H9 (cell line): ENCODE measurements around the gene PHACTR1. TPM values are rescaled to one million over a fixed set of nuclear protein-coding genes. Genes with fewer than 3 reads are reported as not detected.

ENCODE experiments used
- DNase-seq: peaks from one replicate; pipeline ENCODE4 v3.0.0-alpha.2; 2017
- H2AFZ ChIP-seq: one replicate; pipeline ENCODE4 v1.6.1; 2013; ENCODE audit warnings: mild to moderate bottlenecking, low read length, control low read depth, moderate library complexity
- H2AK5ac ChIP-seq: 2 replicates; pipeline ENCODE4 v1.6.1; 2013; ENCODE audit warnings: low read length, control low read depth, mixed read lengths; ENCODE audit not compliant: insufficient read length
- H2BK120ac ChIP-seq: one replicate; pipeline ENCODE4 v1.6.1; 2013; ENCODE audit warnings: low read depth, mild to moderate bottlenecking, low read length, control low read depth, inconsistent platforms; ENCODE audit not compliant: poor library complexity, severe bottlenecking
- H2BK12ac ChIP-seq: 2 replicates; pipeline ENCODE4 v1.6.1; 2013; ENCODE audit warnings: low read length, control low read depth, mixed read lengths, low read depth; ENCODE audit not compliant: insufficient read length
- H2BK15ac ChIP-seq: 2 replicates; pipeline ENCODE4 v1.6.1; 2013; ENCODE audit warnings: low read depth, low read length, control low read depth
- H2BK20ac ChIP-seq: one replicate; pipeline ENCODE4 v1.6.1; 2013; ENCODE audit warnings: low read depth, mild to moderate bottlenecking, low read length, control low read depth, inconsistent platforms; ENCODE audit not compliant: poor library complexity, severe bottlenecking
- H2BK5ac ChIP-seq: 2 replicates; pipeline ENCODE4 v1.6.1; 2013; ENCODE audit warnings: low read length, control low read depth, mixed read lengths; ENCODE audit not compliant: insufficient read length
- H3K14ac ChIP-seq: 2 replicates; pipeline ENCODE4 v1.6.1; 2013; ENCODE audit warnings: low read length, control low read depth; ENCODE audit not compliant: insufficient read depth
- H3K18ac ChIP-seq: 2 replicates; pipeline ENCODE4 v1.6.1; 2013; ENCODE audit warnings: low read depth, mild to moderate bottlenecking, mixed read lengths, low read length, control low read depth; ENCODE audit not compliant: insufficient read length
- H3K23ac ChIP-seq: 2 replicates; pipeline ENCODE4 v1.6.1; 2013; ENCODE audit warnings: low read length, control low read depth, mixed read lengths, low read depth; ENCODE audit not compliant: insufficient read length
- H3K23me2 ChIP-seq: 2 replicates; pipeline ENCODE4 v1.6.1; 2013; ENCODE audit warnings: low read depth, mild to moderate bottlenecking, mixed read lengths, low read length, control low read depth; ENCODE audit not compliant: insufficient read length, poor library complexity, severe bottlenecking
- H3K27ac ChIP-seq: 2 replicates; pipeline ENCODE4 v1.5.1; 2013; ENCODE audit warnings: low read length, control low read depth, mixed read lengths, low read depth; ENCODE audit not compliant: insufficient read length
- H3K27me3 ChIP-seq: 2 replicates; pipeline ENCODE4 v1.6.1; 2013; ENCODE audit warnings: low read length, control low read depth, inconsistent platforms; ENCODE audit not compliant: insufficient read depth
- H3K4ac ChIP-seq: 2 replicates; pipeline ENCODE4 v1.6.1; 2013; ENCODE audit warnings: low read depth, mild to moderate bottlenecking, control low read depth, inconsistent platforms, low read length, moderate library complexity
- H3K4me1 ChIP-seq: 2 replicates; pipeline ENCODE4 v1.6.1; 2013; ENCODE audit warnings: low read length, control low read depth, inconsistent platforms; ENCODE audit not compliant: insufficient read depth
- H3K4me2 ChIP-seq: 2 replicates; pipeline ENCODE4 v1.6.1; 2013; ENCODE audit warnings: low read length, control low read depth, mixed read lengths; ENCODE audit not compliant: insufficient read length, insufficient read depth
- H3K56ac ChIP-seq: 2 replicates; pipeline ENCODE4 v1.6.1; 2013; ENCODE audit warnings: low read depth, mild to moderate bottlenecking, mixed read lengths, low read length, control low read depth; ENCODE audit not compliant: insufficient read length
- H3K79me1 ChIP-seq: 2 replicates; pipeline ENCODE4 v1.6.1; 2013; ENCODE audit warnings: low read depth, mild to moderate bottlenecking, moderate library complexity, low read length, control low read depth, inconsistent platforms; ENCODE audit not compliant: insufficient read depth, poor library complexity, severe bottlenecking
- H3K79me2 ChIP-seq: 2 replicates; pipeline ENCODE4 v1.6.1; 2013; ENCODE audit warnings: low read length, control low read depth, inconsistent platforms; ENCODE audit not compliant: insufficient read depth
- H3K9ac ChIP-seq: 2 replicates; pipeline ENCODE4 v1.6.1; 2013; ENCODE audit warnings: low read length, control low read depth, mixed read lengths; ENCODE audit not compliant: insufficient read length; ENCODE audit errors: extremely low read depth
- H3K9me3 ChIP-seq: one replicate; pipeline ENCODE4 v1.6.1; 2013; ENCODE audit warnings: low read depth, low read length, inconsistent platforms; ENCODE audit not compliant: control insufficient read depth
- H3T11ph ChIP-seq: one replicate; pipeline ENCODE4 v1.6.1; 2013; ENCODE audit warnings: mild to moderate bottlenecking, low read length, control low read depth, inconsistent platforms
- H4K20me1 ChIP-seq: one replicate; pipeline ENCODE4 v1.6.1; 2013; ENCODE audit not compliant: control insufficient read depth, insufficient read length, insufficient read depth
- H4K5ac ChIP-seq: 2 replicates; pipeline ENCODE4 v1.6.1; 2013; ENCODE audit warnings: low read depth, mild to moderate bottlenecking, mixed read lengths, low read length, control low read depth; ENCODE audit not compliant: insufficient read length
- H4K8ac ChIP-seq: replicated peaks from 2 replicates; pipeline ENCODE4 v1.6.1; 2013; ENCODE audit warnings: low read length, control low read depth, mixed read lengths, low read depth; ENCODE audit not compliant: insufficient read length
- H4K91ac ChIP-seq: 2 replicates; pipeline ENCODE4 v1.6.1; 2013; ENCODE audit warnings: low read depth, mild to moderate bottlenecking, moderate library complexity, mixed read lengths, low read length, control low read depth; ENCODE audit not compliant: insufficient read length
- H3K27ac Mint-ChIP-seq, 3 experiments: 2 replicates in 2 of 3; 3 replicates in 1 of 3; pipeline ENCODE4 v1.8.0; 2020 to 2021; ENCODE audit warnings: mixed read lengths in 3 of 3, mild to moderate bottlenecking in 1 of 3, moderate library complexity in 1 of 3
- H3K27me3 Mint-ChIP-seq: 2 replicates; pipeline ENCODE4 v1.8.0; 2021; ENCODE audit warnings: low read depth, mild to moderate bottlenecking, moderate library complexity, mixed read lengths
- H3K36me3 Mint-ChIP-seq, 3 experiments: 2 replicates in 2 of 3; 3 replicates in 1 of 3; pipeline ENCODE4 v1.8.0; 2020 to 2021; ENCODE audit warnings: low read depth in 3 of 3, mixed read lengths in 3 of 3; ENCODE audit not compliant: insufficient read depth in 1 of 3
- H3K4me1 Mint-ChIP-seq, 2 experiments: 2 replicates each; pipeline ENCODE4 v1.8.0; 2020; ENCODE audit warnings: mixed read lengths in 2 of 2
- H3K4me3 Mint-ChIP-seq, 2 experiments: 2 replicates in 1 of 2; 3 replicates in 1 of 2; pipeline ENCODE4 v1.8.0; 2020 to 2021; ENCODE audit warnings: mild to moderate bottlenecking in 2 of 2, mixed read lengths in 2 of 2, moderate library complexity in 1 of 2
- H3K9me3 Mint-ChIP-seq, 2 experiments: 2 replicates in 1 of 2; 3 replicates in 1 of 2; pipeline ENCODE4 v1.8.0; 2020; ENCODE audit warnings: mild to moderate bottlenecking in 2 of 2, mixed read lengths in 2 of 2, moderate library complexity in 1 of 2
- WGBS: extraction: QIAGEN DNeasy Blood & Tissue Kit; methylation state at CpG from one replicate; pipeline ENCODE4 v1.1.7; 2013; ENCODE audit warnings: missing lambda C conversion rate, low lambda C conversion rate, mixed read lengths; ENCODE audit not compliant: insufficient read length; ENCODE audit errors: extremely low coverage; 5-methylcytosine and 5-hydroxymethylcytosine counted together
- total RNA-seq: library from RNA; stranded (reverse); gene quantifications from 2 replicates; pipeline ENCODE4 v1.2.1, GENCODE V29; 2021
- TF ChIP-seq, protein P1 (sequence below): fragments of 200-600 bp; sonication (generic); conservative IDR thresholded peaks from 3 replicates; pipeline ENCODE4 v1.8.0; 2021; ENCODE audit warnings: antibody characterized with exemption, mild to moderate bottlenecking

PHACTR1 gene
- total RNA-seq, 1 experiment from 2014 or later = 15.9 TPM

DNA sequence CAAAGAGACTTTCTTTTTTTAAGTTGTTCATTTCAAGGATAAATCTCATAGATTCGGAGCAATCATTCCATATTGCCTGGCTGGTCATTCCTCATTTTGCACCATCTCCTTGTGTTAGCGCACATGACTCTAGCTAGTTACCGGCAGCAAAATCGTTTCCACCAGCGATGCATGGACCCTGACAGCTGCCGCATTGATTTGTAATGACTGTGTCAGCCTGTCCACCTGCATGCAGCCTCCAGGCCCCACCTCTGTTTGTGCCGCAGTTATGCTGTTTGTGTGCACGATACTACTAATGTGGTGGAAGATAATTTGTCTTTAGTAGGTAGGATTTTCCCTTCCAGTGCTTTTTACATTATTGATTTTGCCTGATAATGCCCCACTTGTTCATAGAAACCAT is 447.7 kb downstream of the PHACTR1 start:
- WGBS = no CpG with 5 or more reads among the region's 8 CpGs
- Histone ChIP-seq H3K9ac (no peak overlapping the region), H4K91ac (no peak overlapping the region), H3K14ac (no peak overlapping the region), H3K27me3 (no peaks in the 10 kb centered on the region), H2AFZ (no peak overlapping the region), H2BK15ac (no peak overlapping the region), H2BK20ac (no peak overlapping the region), H3K79me1 (no peaks in the 10 kb centered on the region), H3K79me2 (no peaks in the 10 kb centered on the region), H3K56ac (no peak overlapping the region), H2BK5ac (no peak overlapping the region), H3K4ac (no peak overlapping the region), H3K18ac (no peak overlapping the region), H4K20me1 (no peaks in the 10 kb centered on the region), H3K4me1 (no peaks in the 10 kb centered on the region), H4K8ac (no peak overlapping the region), H3K23me2 (no peaks in the 10 kb centered on the region), H3T11ph (no peak overlapping the region), H3K27ac (no peak overlapping the region), H3K9me3 (no peaks in the 10 kb centered on the region), H2AK5ac (no peak overlapping the region), H2BK12ac (no peak overlapping the region), H3K4me2 (no peak overlapping the region), H4K5ac (no peak overlapping the region), H3K23ac (no peak overlapping the region), H2BK120ac (no peak overlapping the region)
- no peak for DNase-seq
- H3K4me3 Mint-ChIP-seq = no peak overlapping the region
- TF ChIP-seq, protein P1, sequence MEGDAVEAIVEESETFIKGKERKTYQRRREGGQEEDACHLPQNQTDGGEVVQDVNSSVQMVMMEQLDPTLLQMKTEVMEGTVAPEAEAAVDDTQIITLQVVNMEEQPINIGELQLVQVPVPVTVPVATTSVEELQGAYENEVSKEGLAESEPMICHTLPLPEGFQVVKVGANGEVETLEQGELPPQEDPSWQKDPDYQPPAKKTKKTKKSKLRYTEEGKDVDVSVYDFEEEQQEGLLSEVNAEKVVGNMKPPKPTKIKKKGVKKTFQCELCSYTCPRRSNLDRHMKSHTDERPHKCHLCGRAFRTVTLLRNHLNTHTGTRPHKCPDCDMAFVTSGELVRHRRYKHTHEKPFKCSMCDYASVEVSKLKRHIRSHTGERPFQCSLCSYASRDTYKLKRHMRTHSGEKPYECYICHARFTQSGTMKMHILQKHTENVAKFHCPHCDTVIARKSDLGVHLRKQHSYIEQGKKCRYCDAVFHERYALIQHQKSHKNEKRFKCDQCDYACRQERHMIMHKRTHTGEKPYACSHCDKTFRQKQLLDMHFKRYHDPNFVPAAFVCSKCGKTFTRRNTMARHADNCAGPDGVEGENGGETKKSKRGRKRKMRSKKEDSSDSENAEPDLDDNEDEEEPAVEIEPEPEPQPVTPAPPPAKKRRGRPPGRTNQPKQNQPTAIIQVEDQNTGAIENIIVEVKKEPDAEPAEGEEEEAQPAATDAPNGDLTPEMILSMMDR = no peak
- peaks cover 2% of the 10 kb centered on the region; the same call in 1 of the 2 replicates for H3K27me3 Mint-ChIP-seq
- H3K36me3 Mint-ChIP-seq = no peaks in the 10 kb centered on the region
- no peak overlapping the region for H3K27ac Mint-ChIP-seq
- peaks cover 8 to 15% of the 10 kb centered on the region in 2 experiments for H3K4me1 Mint-ChIP-seq
- no peaks in the 10 kb centered on the region for H3K9me3 Mint-ChIP-seq
